GM18868 (cell line): ENCODE measurements around the gene CUZD1.
A peak's percentile ranks its signal among the peaks of the same experiment; 100 is the strongest.
"Not testable (repeated sequence)": the region's sequence is repeated elsewhere in the genome, so short reads cannot be mapped to it uniquely, and the experiment has no call there.

Experiments used
- ATAC-seq: cut with Tn5 transposase; IDR thresholded peaks from one replicate; pipeline ENCODE4 v1.9.1; 2021; ENCODE audit warnings: mild to moderate bottlenecking, moderate library complexity; ENCODE audit not compliant: unreplicated experiment

CUZD1 gene

GRCh38 chr10:122845783-122846332 lies at the start of gene CUZD1:
CUZD1 (minus strand) TSS chr10:122845857; CDS start chr10:122845843, 14 bp downstream.
- no peak for ATAC-seq

DNA sequence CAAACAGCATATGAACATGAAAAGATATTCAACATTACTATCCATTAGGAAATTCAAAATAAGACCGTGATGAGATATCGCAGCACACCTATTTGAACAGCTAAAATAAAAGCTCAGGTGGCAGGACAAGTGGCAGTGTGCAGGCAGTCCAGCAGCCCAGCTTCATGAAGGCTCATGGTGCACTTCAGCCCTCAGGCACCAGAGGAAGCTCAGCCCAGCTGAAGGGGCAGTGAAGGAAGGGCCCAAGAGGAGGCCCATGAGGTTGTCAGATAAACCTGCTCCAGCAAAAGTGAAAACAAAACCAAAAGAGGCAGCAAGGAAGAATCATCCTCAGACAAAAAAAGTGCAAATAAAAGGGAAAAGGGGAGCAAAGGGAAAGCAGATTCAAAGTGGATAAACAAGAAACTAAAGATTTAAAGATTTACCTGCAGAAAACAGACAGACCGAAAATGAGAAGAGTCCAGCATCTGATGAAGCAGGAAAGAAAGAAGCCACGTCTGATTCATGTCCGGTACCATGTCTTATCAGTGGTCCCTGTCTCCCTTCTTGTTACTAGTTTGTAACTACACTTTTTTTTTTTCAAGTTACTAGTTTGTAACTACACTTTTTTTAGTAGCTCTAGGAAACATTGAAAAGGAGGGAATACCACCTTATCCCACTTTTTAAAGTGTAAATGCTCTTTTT lies 48.7 kb upstream of the CUZD1 start:
- no peak for ATAC-seq

- ATAC-seq: no peak
These were observed 38.5 kb upstream of the CUZD1 start for GRCh38 chr10:122884166-122884565.

DNA sequence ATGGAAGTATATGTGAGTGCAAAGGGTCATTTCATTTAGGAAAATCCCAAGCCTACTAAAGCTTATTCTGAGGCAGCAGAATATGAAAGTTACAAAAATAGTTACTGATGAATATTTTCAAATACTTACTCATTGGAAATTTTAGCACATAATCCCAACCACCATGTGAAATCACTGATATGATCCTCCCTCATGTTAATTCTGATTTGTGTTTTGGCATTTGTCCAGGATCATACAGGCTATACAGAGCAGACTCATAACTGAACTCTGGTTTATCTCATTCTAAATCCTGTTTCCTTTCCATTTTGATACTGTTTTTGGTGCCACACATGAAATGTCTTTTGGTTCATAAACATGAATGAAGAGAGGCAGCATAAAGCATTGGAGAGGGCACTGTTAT lies 37.1 kb upstream of the CUZD1 start:
- no peak for ATAC-seq

DNA sequence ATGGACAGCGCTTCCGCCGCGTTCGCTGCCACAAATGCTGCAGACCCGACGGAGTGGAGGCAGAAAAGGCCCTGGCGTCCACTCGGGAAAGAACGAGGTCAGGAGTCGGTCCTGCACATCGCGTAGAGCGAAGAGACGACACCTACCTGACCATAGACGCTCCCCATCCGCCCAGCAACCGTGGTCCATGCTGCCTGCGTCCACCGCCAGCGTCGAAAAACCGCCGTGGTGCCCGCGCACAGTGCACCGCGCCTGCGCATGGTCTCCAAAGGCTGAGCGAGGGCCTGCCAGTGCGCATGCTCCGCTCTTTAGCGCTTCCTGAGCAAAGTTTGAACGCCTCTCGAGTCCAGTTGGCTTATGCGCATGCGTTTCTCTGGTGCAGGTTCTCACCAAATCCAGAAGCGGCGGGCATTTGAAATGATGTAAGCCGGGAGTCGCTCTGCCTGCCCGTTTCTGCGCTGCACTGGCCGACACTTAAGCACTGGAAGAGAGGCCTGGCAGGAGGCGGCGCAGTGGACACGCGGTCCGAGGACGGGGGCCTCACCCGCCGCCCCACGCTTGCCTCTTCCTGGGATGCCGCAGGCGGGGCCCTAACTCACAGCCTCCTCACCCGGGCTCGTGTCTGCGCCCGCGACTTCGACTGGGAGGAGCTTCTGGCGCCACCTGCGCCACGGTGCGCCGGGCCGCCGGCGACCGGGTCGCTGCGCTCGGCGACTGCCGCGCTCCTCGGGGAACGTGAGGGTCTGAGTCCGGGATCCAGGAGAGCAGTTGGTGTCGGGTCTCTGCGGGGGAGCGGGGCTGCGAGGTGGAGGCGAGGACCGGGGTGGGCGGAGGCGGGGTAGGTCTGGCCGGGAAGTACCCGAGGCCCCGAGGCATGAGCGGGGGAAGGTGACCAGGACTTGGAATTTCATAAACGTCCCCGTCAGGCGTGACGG lies 33.9 kb upstream of the CUZD1 start, which contains the start of gene FAM24B:
FAM24B (minus strand) TSS at position 243 of the 935 bp plus-strand sequence. CDS start 29,066 bp downstream, outside the sequence.
- peak; percentile 77 for ATAC-seq

GRCh38 chr10:122878799-122879338 lies 33.2 kb upstream of the CUZD1 start:
- peak; percentile 20 for ATAC-seq

- no peak for ATAC-seq
These were observed 31.6 kb upstream of the CUZD1 start for GRCh38 chr10:122877264-122877663.

- ATAC-seq: no peak
These were observed 30.8 kb upstream of the CUZD1 start for GRCh38 chr10:122876467-122876855.

GRCh38 chr10:122875843-122876466 lies 30.3 kb upstream of the CUZD1 start:
- ATAC-seq: no peak

GRCh38 chr10:122871947-122872346 lies 26.3 kb upstream of the CUZD1 start:
- not testable (repeated sequence) for ATAC-seq

DNA sequence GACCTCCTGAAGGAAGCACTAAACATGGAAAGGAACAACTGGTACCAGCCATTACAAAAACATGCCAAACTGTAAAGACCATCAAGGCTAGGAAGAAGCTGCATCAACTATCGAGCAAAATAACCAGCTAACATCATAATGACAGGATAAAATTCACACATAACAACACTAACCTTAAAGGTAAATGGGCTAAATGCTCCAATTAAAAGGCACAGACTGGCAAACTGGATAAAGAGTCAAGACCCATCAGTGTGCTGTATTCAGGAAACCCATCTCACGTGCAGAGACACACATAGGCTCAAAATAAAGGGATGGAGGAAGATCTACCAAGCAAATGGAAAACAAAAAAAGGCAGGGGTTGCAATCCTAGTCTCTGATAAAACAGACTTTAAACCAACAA lies 23.1 kb upstream of the CUZD1 start:
- not testable (repeated sequence) for ATAC-seq

GRCh38 chr10:122866757-122867482 lies 21.3 kb upstream of the CUZD1 start:
- ATAC-seq: not testable (repeated sequence)

- no peak for ATAC-seq
These were observed 19.2 kb upstream of the CUZD1 start for GRCh38 chr10:122864901-122865300.

DNA sequence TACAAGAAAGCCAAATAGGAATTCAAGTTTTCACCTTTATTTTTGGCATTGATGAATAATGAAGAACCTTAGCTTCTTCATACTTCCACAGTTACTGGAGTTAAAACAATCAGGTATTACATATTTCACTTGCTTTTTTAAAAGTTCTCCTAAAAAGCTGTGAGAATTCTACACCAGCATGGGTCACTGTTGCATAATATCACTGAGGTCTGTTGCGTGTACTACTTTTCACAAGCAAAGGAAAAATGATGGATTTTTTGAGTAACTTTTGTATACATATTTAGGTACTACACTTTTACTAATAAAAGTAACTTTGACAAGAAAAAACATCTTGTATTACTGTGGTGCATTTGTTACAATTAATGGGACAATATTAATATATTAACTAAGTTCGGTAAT lies 18.5 kb upstream of the CUZD1 start:
- no peak for ATAC-seq

- no peak for ATAC-seq
These were observed 17.8 kb upstream of the CUZD1 start for GRCh38 chr10:122863216-122864193.

DNA sequence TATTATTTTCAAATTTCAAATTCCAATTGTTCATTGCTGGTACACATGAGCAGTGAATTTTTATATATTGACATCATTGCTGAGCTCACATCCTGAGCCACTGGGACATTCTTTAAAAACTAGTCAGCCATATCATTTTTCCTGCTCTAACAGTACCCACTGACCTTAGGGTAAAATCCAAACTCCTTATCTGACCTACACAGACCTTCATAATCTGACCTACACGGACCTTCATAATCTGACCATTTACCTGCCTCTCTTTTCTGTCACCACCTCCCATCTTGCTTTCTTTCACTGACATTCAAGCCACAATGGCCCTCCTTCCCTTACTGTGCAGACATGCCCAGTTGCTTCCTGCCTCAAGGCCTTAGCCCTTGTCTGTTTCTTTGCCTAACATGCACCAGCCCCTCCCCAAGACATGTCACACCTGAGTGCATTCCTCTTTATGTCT lies 16.1 kb upstream of the CUZD1 start:
- no peak for ATAC-seq

DNA sequence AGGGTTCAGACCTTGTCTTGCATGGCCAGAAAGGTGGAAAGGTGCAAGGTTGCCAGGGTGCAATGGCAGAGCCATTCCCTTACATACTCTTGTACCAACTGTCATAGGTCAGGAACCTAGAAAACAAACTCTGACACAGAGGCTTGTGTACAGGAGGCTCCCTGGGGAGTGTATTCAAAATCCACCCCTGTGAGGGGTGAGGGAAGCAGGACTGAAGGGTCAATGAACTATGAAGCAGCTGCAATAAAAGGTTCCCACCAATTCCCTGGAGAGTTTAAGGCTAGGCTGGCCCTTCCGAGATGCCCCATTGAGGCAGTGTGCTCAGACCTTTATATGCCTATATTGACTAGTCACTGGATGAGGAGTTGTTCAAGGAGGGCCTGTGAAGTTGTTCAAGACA lies 13.9 kb upstream of the CUZD1 start:
- ATAC-seq: no peak

- not testable (repeated sequence) for ATAC-seq
These were observed 12.4 kb upstream of the CUZD1 start for GRCh38 chr10:122858042-122858441.

DNA sequence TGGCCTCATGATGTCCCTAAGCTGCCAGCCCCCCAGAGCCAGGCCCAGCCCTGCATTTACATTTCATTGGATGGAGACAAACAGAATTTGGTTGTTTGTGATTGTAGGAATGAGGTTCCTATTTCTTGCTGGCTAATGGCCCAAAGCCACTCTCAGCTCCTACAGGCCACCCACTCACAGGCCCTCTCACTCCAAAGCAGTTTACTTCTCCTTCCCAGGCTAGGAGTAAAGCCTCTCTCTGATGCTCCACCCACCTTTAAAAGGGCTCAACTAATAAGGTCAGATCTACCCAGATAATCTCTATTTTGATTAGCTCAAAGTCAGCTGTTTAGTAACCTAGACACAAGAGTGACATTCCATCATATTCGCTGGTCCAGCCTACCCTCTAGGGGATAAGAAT lies 11.2 kb upstream of the CUZD1 start:
- ATAC-seq: no peak
